ENCODE data around the gene LRRC25. TPM values are rescaled to one million over a fixed set of nuclear protein-coding genes. Genes with fewer than 3 reads are reported as not detected.

Gene LRRC25
- total and polyA plus RNA-seq, 10 of the 15 experiments (the other 5 are each of a cell fraction or from before 2014, with no cell fraction given): 0.38 to 2.9 (median 1.2) TPM

DNA sequence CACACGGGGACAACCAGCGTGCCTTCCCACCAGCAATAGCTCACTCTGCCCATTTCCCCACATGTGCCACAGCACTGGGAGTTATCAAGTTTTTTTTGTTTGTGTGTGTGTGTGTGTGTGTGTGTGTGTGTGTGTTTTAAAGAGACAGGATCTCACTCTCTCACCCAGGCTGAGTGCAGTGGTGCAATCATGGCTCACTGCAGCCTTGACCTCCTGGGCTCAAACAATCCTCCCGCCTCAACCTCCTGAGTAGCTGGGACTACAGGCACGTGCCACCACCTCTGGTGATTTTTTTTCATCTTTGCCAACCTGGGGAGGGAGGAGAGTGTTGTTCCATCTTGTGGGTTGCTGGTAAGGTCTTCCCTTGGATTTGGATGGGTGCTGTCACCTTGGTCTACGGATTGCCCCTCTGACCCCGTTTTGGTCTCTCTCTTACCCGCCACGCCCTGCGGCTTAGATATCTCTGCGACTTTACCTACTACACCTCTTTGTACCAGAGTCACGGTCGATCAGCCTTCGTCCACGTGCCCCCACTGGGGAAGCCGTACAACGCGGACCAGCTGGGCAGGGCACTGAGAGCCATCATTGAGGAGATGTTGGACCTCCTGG, 34.4 kb downstream of the LRRC25 start:
- BruUV-seq (replicated peaks): no TSS peak
- 91% methylated on average over 17 of the region's 17 CpGs for WGBS (ENCODE audit: insufficient coverage, insufficient replicate concordance, low lambda C conversion rate, missing lambda C conversion rate)

More for the DNA sequence above, 34.4 kb downstream of the LRRC25 start:
- intact Hi-C loops (cut with micrococcal nuclease; ENCODE audit: unreplicated experiment): no loop called here
- Histone ChIP-seq H3K27ac (ENCODE audit: control insufficient read depth, insufficient read depth) (no peak overlapping the region), H3K4me2 (ENCODE audit: control insufficient read depth, insufficient read depth) (no peak overlapping the region), H3K36me3 (ENCODE audit: control insufficient read depth in 2 of 2, insufficient read depth in 2 of 2, low read length in 1 of 2) (peaks cover 0 to 10% of the 10 kb centered on the region in 2 experiments), H3K27me3 (replicated peaks in 1 of 2; ENCODE audit: control insufficient read depth in 2 of 2, insufficient read depth in 2 of 2, low read length in 1 of 2) (no peaks in the 10 kb centered on the region), H4K20me1 (ENCODE audit: control insufficient read depth, insufficient read depth) (no peaks in the 10 kb centered on the region), H3K9ac (ENCODE audit: control insufficient read depth, insufficient read depth, low read length) (no peak overlapping the region), H3K79me2 (ENCODE audit: control insufficient read depth, insufficient read depth, low read length) (no peaks in the 10 kb centered on the region), H3K4me3 (no peak overlapping the region), H3K9me3 (replicated peaks; ENCODE audit: control insufficient read depth, insufficient read depth, low read length) (no peaks in the 10 kb centered on the region; the same call in 2 of the 3 replicates), H2AFZ (ENCODE audit: control insufficient read depth, low read depth, low read length) (no peak overlapping the region), H3K4me1 (ENCODE audit: control insufficient read depth, insufficient read depth, low read length) (peaks cover 11% of the 10 kb centered on the region)
- FAIRE-seq: no peak
- CTCF ChIA-PET: no interaction called here
- POLR2A ChIA-PET: interaction anchor here (0.6 kb wide), 3 partner anchors 15 to 303 kb away, joined by 3 to 4 read pairs (median 4); no protein-coding TSS in a partner anchor
- in situ Hi-C loops (cut with MboI): no loop called here
- RAD21 ChIA-PET (ENCODE audit: unreplicated experiment): no interaction called here
- TF ChIP-seq ZNF207 (IDR thresholded peaks at IDR 0.05; ENCODE audit: borderline replicate concordance) (no peak), POLR2AphosphoS5 (IDR thresholded peaks at IDR 0.05; ENCODE audit: low read length) (no peak), ZNF217 (IDR thresholded peaks at IDR 0.05) (no peak), SMAD5 (IDR thresholded peaks at IDR 0.05; ENCODE audit: low read depth) (no peak), TCF12 (IDR thresholded peaks at IDR 0.05; ENCODE audit: low read depth, low read length) (no peak), JUNB (IDR thresholded peaks at IDR 0.05) (no peak), GABPA (IDR thresholded peaks at IDR 0.05; ENCODE audit: low read depth) (no peak), KDM1A (IDR thresholded peaks at IDR 0.05; ENCODE audit: borderline replicate concordance) (no peak), BCL11A (IDR thresholded peaks at IDR 0.05; ENCODE audit: low read depth, low read length) (no peak), POLR2AphosphoS2 (IDR thresholded peaks at IDR 0.05; ENCODE audit: low read depth, low read length) (no peak)
- TF ChIP-seq, protein P1, sequence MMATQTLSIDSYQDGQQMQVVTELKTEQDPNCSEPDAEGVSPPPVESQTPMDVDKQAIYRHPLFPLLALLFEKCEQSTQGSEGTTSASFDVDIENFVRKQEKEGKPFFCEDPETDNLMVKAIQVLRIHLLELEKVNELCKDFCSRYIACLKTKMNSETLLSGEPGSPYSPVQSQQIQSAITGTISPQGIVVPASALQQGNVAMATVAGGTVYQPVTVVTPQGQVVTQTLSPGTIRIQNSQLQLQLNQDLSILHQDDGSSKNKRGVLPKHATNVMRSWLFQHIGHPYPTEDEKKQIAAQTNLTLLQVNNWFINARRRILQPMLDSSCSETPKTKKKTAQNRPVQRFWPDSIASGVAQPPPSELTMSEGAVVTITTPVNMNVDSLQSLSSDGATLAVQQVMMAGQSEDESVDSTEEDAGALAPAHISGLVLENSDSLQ (IDR thresholded peaks at IDR 0.05): no peak
- SMC1A ChIA-PET (ENCODE audit: uncharacterized antibody, unreplicated experiment): interaction anchor here (1.2 kb wide), 1 partner anchor 26 kb away, joined by 3 read pairs; no protein-coding TSS in a partner anchor
- DNase-seq (ENCODE audit: low read depth, low spot score): no peak
- no peak for ATAC-seq
